AG04450 (cell line): ENCODE results near the gene TRERF1. TPM values are rescaled to one million over a fixed set of nuclear protein-coding genes. Genes with fewer than 3 reads are reported as not detected.

Experiments
- CTCF ChIA-PET: fragments of 300-600, 350-600 bp; formaldehyde crosslinking; extraction: SDS; loops from one replicate; lab custom pipeline; 2022; ENCODE audit warnings: antibody characterized with exemption, inconsistent platforms; lab: Charles Lee
- POLR2A ChIA-PET: fragments of 350-600 bp; formaldehyde crosslinking; extraction: SDS; loops from one replicate; lab custom pipeline; 2021; ENCODE audit warnings: antibody characterized with exemption, inconsistent platforms; lab: Yijun Ruan, JAX
- DNase-seq: peaks from one replicate; pipeline ENCODE4 v3.0.0-alpha.2; 2011; ENCODE audit warnings: low read depth, low spot score
- H3K27ac ChIP-seq: one replicate; pipeline ENCODE4 v1.5.1; 2012; ENCODE audit warnings: low read depth, low read length, control low read depth
- H3K27me3 ChIP-seq: one replicate; pipeline ENCODE4 v1.6.0; 2012; ENCODE audit warnings: low read length; ENCODE audit not compliant: control insufficient read depth, insufficient read depth
- H3K4me3 ChIP-seq: 2 replicates; pipeline ENCODE4 v1.5.1; 2011; ENCODE audit warnings: mild to moderate bottlenecking, low read depth, low read length, control low read depth
- H3K9me3 ChIP-seq: 2 replicates; pipeline ENCODE4 v1.5.1; 2012; ENCODE audit warnings: low read length; ENCODE audit not compliant: control insufficient read depth, insufficient read depth
- CTCF ChIP-seq: IDR thresholded peaks from 2 replicates; pipeline ENCODE4 v1.5.1; 2011; ENCODE audit warnings: low read depth, low read length, control low read depth, inconsistent platforms
- polyA plus RNA-seq: library from polyadenylated mRNA; depleted of rRNA; stranded (reverse); fragments of >200 nt; gene quantifications from 2 replicates; pipeline ENCODE4 v1.2.3, GENCODE V29; 2011

The TRERF1 gene
- polyA plus RNA-seq, 1 experiment, result 7.3 TPM

GRCh38 chr6:42387336-42387735, 64.4 kb downstream of the TRERF1 start:
- CTCF ChIA-PET, result no interaction called here
- no peak overlapping the region for H3K27ac ChIP-seq
- H3K9me3 ChIP-seq, result no peaks in the 10 kb centered on the region
- TF ChIP-seq CTCF, result no peak
- POLR2A ChIA-PET, result interaction anchor here (0.7 to 1.2 kb wide), 2 partner anchors 163 to 177 kb away, joined by 3 to 4 read pairs; partner anchors contain the start of gene UBR2
- H3K4me3 ChIP-seq, result no peak overlapping the region
- H3K27me3 ChIP-seq, result no peaks in the 10 kb centered on the region
- DNase-seq, result no peak

- Histone ChIP-seq H3K27me3 (no peaks in the 10 kb centered on the region), H3K27ac (no peak overlapping the region)
- CTCF ChIA-PET, result interaction anchor here (2.7 kb wide), 1 partner anchor 162 kb away, joined by 6 read pairs; no protein-coding TSS in a partner anchor
Observed at GRCh38 chr6:42385339-42385738, 66.4 kb downstream of the TRERF1 start.

GRCh38 chr6:42383421-42384205, 68.1 kb downstream of the TRERF1 start:
- no peak for TF ChIP-seq CTCF
- no peak for DNase-seq
- Histone ChIP-seq H3K9me3 (no peaks in the 10 kb centered on the region), H3K27ac (no peak overlapping the region), H3K4me3 (no peak overlapping the region), H3K27me3 (no peaks in the 10 kb centered on the region)
- CTCF ChIA-PET, result interaction anchor here (2.7 kb wide), 1 partner anchor 164 kb away, joined by 6 read pairs; no protein-coding TSS in a partner anchor
- POLR2A ChIA-PET, result interaction anchor here (0.5 kb wide), 1 partner anchor 47 kb away, joined by 3 read pairs; no protein-coding TSS in a partner anchor

More at GRCh38 chr6:42385339-42385738, 66.4 kb downstream of the TRERF1 start:
- POLR2A ChIA-PET, result no interaction called here
- no peak for TF ChIP-seq CTCF
- Histone ChIP-seq H3K9me3 (no peaks in the 10 kb centered on the region), H3K4me3 (no peak overlapping the region)
- no peak for DNase-seq

GRCh38 chr6:42381850-42382249, 69.9 kb downstream of the TRERF1 start:
- CTCF ChIA-PET, result interaction anchor here (1.7 kb wide), 1 partner anchor 166 kb away, joined by 6 read pairs; no protein-coding TSS in a partner anchor

More at GRCh38 chr6:42381850-42382249, 69.9 kb downstream of the TRERF1 start:
- no peak overlapping the region for H3K27ac ChIP-seq
- POLR2A ChIA-PET, result no interaction called here
- no peak for TF ChIP-seq CTCF
- H3K9me3 ChIP-seq, result no peaks in the 10 kb centered on the region
- no peaks in the 10 kb centered on the region for H3K27me3 ChIP-seq
- no peak for DNase-seq
- H3K4me3 ChIP-seq, result no peak overlapping the region
